Measurements from ENCODE around the gene ABCB8. TPM values are rescaled to one million over a fixed set of nuclear protein-coding genes. Genes with fewer than 3 reads are reported as not detected.

ABCB8 gene
- total and polyA plus RNA-seq, 9 of the 15 experiments (the other 6 are each of a cell fraction or from before 2014, with no cell fraction given) = 7.6 to 106 (median 36.3) TPM

- TF ChIP-seq ZBTB7A (IDR thresholded peaks at IDR 0.05; ENCODE audit: borderline replicate concordance, control insufficient read depth, low read depth, low read length) (peak; percentile 97), ZNF76 (CRISPR knock-in tag; IDR thresholded peaks at IDR 0.05; ENCODE audit: borderline replicate concordance) (no peak), ZEB2 (IDR thresholded peaks at IDR 0.05) (no peak), KLF1 (tag; IDR thresholded peaks at IDR 0.05) (no peak), GATAD2A (IDR thresholded peaks at IDR 0.05) (peak; percentile 36; the same call in 1 of the 2 replicates), CBX2 (IDR thresholded peaks at IDR 0.05; ENCODE audit: insufficient read depth, low read length, poor library complexity, severe bottlenecking) (no peak), DNMT1 (IDR thresholded peaks at IDR 0.05) (no peak), FIP1L1 (IDR thresholded peaks at IDR 0.05; ENCODE audit: low read depth, low read length, poor library complexity, severe bottlenecking) (no peak), ZBTB12 (CRISPR knock-in tag; IDR thresholded peaks at IDR 0.05) (no peak), GTF2A2 (tag; IDR thresholded peaks at IDR 0.05) (no peak), ZNF707 (CRISPR knock-in tag; conservative IDR thresholded peaks at IDR 0.05) (no peak), MXI1 (IDR thresholded peaks at IDR 0.05; ENCODE audit: low read depth, low read length) (0 out of 2 replicates have a peak, but pooled peaks have one; percentile 26), PHB (CRISPR knock-in tag; IDR thresholded peaks at IDR 0.05) (0 out of 2 replicates have a peak, but pooled peaks have one; percentile 8), VEZF1 (CRISPR knock-in tag; IDR thresholded peaks at IDR 0.05) (peak; percentile 86), ZNF830 (CRISPR knock-in tag; IDR thresholded peaks at IDR 0.05) (no peak), COPS2 (conservative IDR thresholded peaks at IDR 0.05) (no peak), JUNB (CRISPR knock-in tag; conservative IDR thresholded peaks at IDR 0.05) (no peak), ZNF408 (CRISPR knock-in tag; IDR thresholded peaks at IDR 0.05; ENCODE audit: low read depth) (no peak), ZNF311 (CRISPR knock-in tag; IDR thresholded peaks at IDR 0.05) (no peak)
- TF ChIP-seq, protein P1, sequence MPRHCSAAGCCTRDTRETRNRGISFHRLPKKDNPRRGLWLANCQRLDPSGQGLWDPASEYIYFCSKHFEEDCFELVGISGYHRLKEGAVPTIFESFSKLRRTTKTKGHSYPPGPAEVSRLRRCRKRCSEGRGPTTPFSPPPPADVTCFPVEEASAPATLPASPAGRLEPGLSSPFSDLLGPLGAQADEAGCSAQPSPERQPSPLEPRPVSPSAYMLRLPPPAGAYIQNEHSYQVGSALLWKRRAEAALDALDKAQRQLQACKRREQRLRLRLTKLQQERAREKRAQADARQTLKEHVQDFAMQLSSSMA (CRISPR knock-in tag; IDR thresholded peaks at IDR 0.05) = no peak
- TF ChIP-seq, protein P2, sequence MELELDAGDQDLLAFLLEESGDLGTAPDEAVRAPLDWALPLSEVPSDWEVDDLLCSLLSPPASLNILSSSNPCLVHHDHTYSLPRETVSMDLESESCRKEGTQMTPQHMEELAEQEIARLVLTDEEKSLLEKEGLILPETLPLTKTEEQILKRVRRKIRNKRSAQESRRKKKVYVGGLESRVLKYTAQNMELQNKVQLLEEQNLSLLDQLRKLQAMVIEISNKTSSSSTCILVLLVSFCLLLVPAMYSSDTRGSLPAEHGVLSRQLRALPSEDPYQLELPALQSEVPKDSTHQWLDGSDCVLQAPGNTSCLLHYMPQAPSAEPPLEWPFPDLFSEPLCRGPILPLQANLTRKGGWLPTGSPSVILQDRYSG (tag; conservative IDR thresholded peaks at IDR 0.05; ENCODE audit: low read depth) = no peak
- TF ChIP-seq, protein P3, sequence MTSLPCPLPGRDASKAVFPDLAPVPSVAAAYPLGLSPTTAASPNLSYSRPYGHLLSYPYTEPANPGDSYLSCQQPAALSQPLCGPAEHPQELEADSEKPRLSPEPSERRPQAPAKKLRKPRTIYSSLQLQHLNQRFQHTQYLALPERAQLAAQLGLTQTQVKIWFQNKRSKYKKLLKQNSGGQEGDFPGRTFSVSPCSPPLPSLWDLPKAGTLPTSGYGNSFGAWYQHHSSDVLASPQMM (CRISPR knock-in tag; IDR thresholded peaks at IDR 0.05) = no peak
These were observed 39.7 kb upstream of the ABCB8 start (continued) for GRCh38 chr7:150988230-150989226.

All from K562 (cell line).